ENCODE results near the gene ALK.

The ALK gene

GRCh38 chr2:29309090-29310029 lies 612.0 kb downstream of the ALK start:
- TF ChIP-seq CTCF (conservative IDR thresholded peaks at IDR 0.05) (peak; percentile 89), ZFX (IDR thresholded peaks at IDR 0.05) (no peak)

GRCh38 chr2:29308366-29308765 lies 613.0 kb downstream of the ALK start:
- TF ChIP-seq CTCF (conservative IDR thresholded peaks at IDR 0.05) (no peak), ZFX (IDR thresholded peaks at IDR 0.05) (no peak)
- no peak overlapping the region for H3K27ac ChIP-seq

More at GRCh38 chr2:29309090-29310029, 612.0 kb downstream of the ALK start:
- no peak overlapping the region for H3K27ac ChIP-seq

- H3K27ac ChIP-seq, result no peak overlapping the region
- TF ChIP-seq CTCF (conservative IDR thresholded peaks at IDR 0.05) (no peak), ZFX (IDR thresholded peaks at IDR 0.05) (no peak)
Observed at GRCh38 chr2:29307519-29307918, 613.9 kb downstream of the ALK start.

- TF ChIP-seq ZFX (IDR thresholded peaks at IDR 0.05) (no peak), CTCF (conservative IDR thresholded peaks at IDR 0.05) (no peak)
- H3K27ac ChIP-seq, result no peak overlapping the region
Observed at GRCh38 chr2:29305762-29306161, 615.6 kb downstream of the ALK start.

GRCh38 chr2:29304399-29305060 lies 616.9 kb downstream of the ALK start:
- TF ChIP-seq CTCF (conservative IDR thresholded peaks at IDR 0.05), result no peak
- no peak for TF ChIP-seq ZFX (IDR thresholded peaks at IDR 0.05)
- H3K27ac ChIP-seq, result no peak overlapping the region

- TF ChIP-seq ZFX (IDR thresholded peaks at IDR 0.05), result no peak
- TF ChIP-seq CTCF (conservative IDR thresholded peaks at IDR 0.05), result no peak
- H3K27ac ChIP-seq, result no peak overlapping the region
Observed at GRCh38 chr2:29296585-29296984, 624.8 kb downstream of the ALK start.

- no peak overlapping the region for H3K27ac ChIP-seq
Observed at GRCh38 chr2:29295845-29296244, 625.5 kb downstream of the ALK start.

More at GRCh38 chr2:29295845-29296244, 625.5 kb downstream of the ALK start:
- TF ChIP-seq CTCF (conservative IDR thresholded peaks at IDR 0.05) (peak; percentile 58), ZFX (IDR thresholded peaks at IDR 0.05) (no peak)
